DOHH2 (cell line): Measurements from ENCODE around the gene CCHCR1.

Experiments
- H3F3A ChIP-seq: fragments of 200-600 bp; sonication (generic), shearing (Covaris generic); 2 replicates; pipeline ENCODE4 v1.6.0; 2016; ENCODE audit warnings: antibody characterized with exemption, mild to moderate bottlenecking; ENCODE audit not compliant: control insufficient read depth, insufficient read depth
- H3K27ac ChIP-seq: fragments of 200-600 bp; sonication (generic); 2 replicates; pipeline ENCODE4 v1.5.1; 2014; ENCODE audit warnings: low read depth, mild to moderate bottlenecking, low read length, moderate library complexity
- H3K27me3 ChIP-seq: fragments of 200-600 bp; sonication (generic); 2 replicates; pipeline ENCODE4 v1.6.1; 2014; ENCODE audit warnings: mild to moderate bottlenecking, low read length, mixed read lengths; ENCODE audit not compliant: control insufficient read depth
- H3K36me3 ChIP-seq: fragments of 200-600 bp; sonication (generic); 2 replicates; pipeline ENCODE4 v1.6.1; 2014; ENCODE audit warnings: mild to moderate bottlenecking, low read length, moderate library complexity, mixed read lengths; ENCODE audit not compliant: control insufficient read depth
- H3K4me1 ChIP-seq: fragments of 200-600 bp; sonication (generic); 2 replicates; pipeline ENCODE4 v1.6.1; 2014; ENCODE audit warnings: mild to moderate bottlenecking, low read length, mixed read lengths; ENCODE audit not compliant: control insufficient read depth
- H3K4me2 ChIP-seq: fragments of 200-600 bp; sonication (generic); 2 replicates; pipeline ENCODE4 v1.6.0; 2014; ENCODE audit warnings: mild to moderate bottlenecking, low read length, moderate library complexity
- H3K4me3 ChIP-seq: fragments of 200-600 bp; sonication (generic); 2 replicates; pipeline ENCODE4 v1.5.1; 2014; ENCODE audit warnings: mild to moderate bottlenecking, low read length, mixed read lengths
- H3K79me2 ChIP-seq: fragments of 200-600 bp; sonication (generic); 2 replicates; pipeline ENCODE4 v1.6.1; 2014; ENCODE audit warnings: mild to moderate bottlenecking, low read length, mixed read lengths; ENCODE audit not compliant: control insufficient read depth
- H3K9me2 ChIP-seq: fragments of 200-600 bp; sonication (generic); replicated peaks from 2 replicates; pipeline ENCODE4 v1.6.1; 2014; ENCODE audit warnings: mild to moderate bottlenecking, low read length, mixed read lengths; ENCODE audit not compliant: control insufficient read depth
- H3K9me3 ChIP-seq: fragments of 200-600 bp; sonication (generic); 2 replicates; pipeline ENCODE4 v1.6.1; 2014; ENCODE audit warnings: antibody characterized with exemption, low read length, mixed read lengths; ENCODE audit not compliant: control insufficient read depth, insufficient read depth
- H4K20me1 ChIP-seq: fragments of 200-600 bp; sonication (generic); 2 replicates; pipeline ENCODE4 v1.6.0; 2014; ENCODE audit warnings: low read depth, mild to moderate bottlenecking, antibody characterized with exemption, low read length, moderate library complexity; ENCODE audit not compliant: control insufficient read depth, insufficient read depth
- EZH2phosphoT487 ChIP-seq: fragments of 200-600 bp; sonication (generic); IDR thresholded peaks from 2 replicates; pipeline ENCODE4 v1.6.1; 2017; ENCODE audit warnings: borderline replicate concordance, mild to moderate bottlenecking, antibody characterized with exemption, low read length, moderate library complexity, mixed read lengths
- TF ChIP-seq, protein P1 (sequence below): fragments of 200-600 bp; sonication (generic); IDR thresholded peaks from one replicate; pipeline ENCODE4 v1.5.1; 2014; ENCODE audit warnings: antibody characterized with exemption, mild to moderate bottlenecking, low read depth, low read length; ENCODE audit not compliant: poor library complexity, severe bottlenecking

The CCHCR1 gene

DNA sequence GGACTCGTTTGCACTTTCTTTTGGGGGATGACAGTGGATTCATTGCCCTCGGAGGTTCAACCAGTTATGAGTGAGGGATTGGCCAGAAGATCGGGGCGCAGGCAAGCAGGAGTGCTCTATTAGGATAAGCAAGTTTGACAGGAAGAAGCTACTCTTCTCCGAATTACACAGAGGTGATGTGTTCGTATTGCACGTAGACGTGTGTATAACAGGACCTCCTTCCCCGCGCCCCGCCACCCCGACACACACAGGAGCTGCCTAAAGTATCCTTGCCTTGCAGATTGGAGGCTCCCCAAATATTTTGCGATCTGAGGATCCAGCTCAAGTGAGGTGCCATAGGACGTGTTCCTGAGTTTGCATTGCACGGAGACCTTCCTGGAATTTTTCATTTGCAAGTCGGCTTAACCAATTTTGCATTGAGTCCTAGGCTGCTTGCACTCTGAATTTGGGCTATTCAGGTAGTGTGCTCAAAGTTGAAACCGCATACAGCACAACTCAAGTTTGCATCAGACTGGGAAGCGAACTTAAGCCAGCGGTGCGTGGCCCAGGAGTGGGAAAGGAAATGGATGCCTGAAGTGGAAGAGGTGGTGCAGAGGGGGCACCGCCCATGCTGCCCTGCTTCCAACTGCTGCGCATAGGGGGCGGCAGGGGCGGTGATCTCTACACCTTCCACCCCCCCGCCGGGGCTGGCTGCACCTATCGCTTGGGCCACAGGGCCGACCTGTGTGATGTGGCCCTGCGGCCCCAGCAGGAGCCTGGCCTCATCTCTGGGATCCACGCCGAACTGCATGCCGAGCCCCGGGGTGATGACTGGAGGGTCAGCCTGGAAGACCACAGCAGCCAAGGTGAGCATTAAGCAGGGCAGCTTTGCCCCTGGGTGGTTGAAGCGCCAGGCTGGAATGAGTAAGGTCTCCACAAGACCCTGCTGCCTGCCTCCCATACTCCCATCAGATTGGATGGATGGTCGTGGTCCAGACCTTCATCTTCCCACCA, 1.6 kb upstream of the CCHCR1 start:
- Histone ChIP-seq H3K9me2 (no peaks in the 10 kb centered on the region), H3K27ac (peak overlapping the region; percentile 64), H3K9me3 (no peaks in the 10 kb centered on the region), H4K20me1 (0 out of 2 replicates have a peak, but pooled peaks cover 5% of the 10 kb centered on the region), H3K4me2 (peak overlapping the region; percentile 92), H3K79me2 (peaks cover 48% of the 10 kb centered on the region), H3K27me3 (no peaks in the 10 kb centered on the region), H3F3A (0 out of 2 replicates have a peak, but pooled peaks cover 2% of the 10 kb centered on the region), H3K36me3 (peaks cover 64% of the 10 kb centered on the region), H3K4me1 (peaks cover 39% of the 10 kb centered on the region), H3K4me3 (peak overlapping the region; percentile 92)
- no peak for TF ChIP-seq EZH2phosphoT487
- TF ChIP-seq, protein P1, sequence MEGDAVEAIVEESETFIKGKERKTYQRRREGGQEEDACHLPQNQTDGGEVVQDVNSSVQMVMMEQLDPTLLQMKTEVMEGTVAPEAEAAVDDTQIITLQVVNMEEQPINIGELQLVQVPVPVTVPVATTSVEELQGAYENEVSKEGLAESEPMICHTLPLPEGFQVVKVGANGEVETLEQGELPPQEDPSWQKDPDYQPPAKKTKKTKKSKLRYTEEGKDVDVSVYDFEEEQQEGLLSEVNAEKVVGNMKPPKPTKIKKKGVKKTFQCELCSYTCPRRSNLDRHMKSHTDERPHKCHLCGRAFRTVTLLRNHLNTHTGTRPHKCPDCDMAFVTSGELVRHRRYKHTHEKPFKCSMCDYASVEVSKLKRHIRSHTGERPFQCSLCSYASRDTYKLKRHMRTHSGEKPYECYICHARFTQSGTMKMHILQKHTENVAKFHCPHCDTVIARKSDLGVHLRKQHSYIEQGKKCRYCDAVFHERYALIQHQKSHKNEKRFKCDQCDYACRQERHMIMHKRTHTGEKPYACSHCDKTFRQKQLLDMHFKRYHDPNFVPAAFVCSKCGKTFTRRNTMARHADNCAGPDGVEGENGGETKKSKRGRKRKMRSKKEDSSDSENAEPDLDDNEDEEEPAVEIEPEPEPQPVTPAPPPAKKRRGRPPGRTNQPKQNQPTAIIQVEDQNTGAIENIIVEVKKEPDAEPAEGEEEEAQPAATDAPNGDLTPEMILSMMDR = peak; percentile 51

DNA sequence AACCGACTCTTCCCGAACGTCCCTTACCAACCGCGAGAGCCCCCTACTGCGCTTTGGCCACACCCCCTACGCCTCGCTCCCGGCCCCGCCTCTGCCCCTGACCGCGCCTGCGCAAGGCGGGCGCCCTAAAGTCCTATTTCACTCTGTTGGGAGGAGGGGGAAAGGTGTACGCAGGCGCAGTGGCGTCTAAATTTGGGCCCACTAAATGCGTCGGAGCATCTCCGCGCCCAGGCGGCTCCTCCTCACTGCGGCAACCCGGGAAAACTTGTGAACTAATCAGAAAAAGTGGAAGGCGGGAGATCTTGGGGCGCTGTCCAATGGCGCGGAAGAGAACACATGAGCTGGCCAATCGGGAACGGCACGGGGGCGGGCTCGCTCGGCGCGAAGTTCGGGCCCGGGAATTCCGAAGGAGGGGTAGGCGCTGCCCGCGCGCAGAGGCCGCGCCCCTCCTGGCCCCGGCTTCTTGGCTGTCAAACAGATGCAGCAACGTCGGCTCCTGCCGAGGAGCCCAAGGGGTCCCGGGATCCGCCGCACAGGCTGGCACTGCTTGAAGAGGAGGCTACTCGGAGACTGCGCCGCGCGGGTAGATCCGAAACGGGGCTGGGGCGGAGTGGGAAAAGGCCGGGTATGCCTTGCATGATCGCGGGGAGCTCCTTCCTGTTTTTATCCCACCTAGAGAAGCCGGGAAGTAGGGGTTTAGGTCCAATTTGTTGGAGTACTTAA, 699 bp upstream of the CCHCR1 start, which contains the start of gene TCF19:
Gene TCF19 (plus strand): TSS at position 450 of the 723 bp plus-strand sequence. CDS start 881 bp downstream, outside the sequence.
- Histone ChIP-seq H3K79me2 (peaks cover 48% of the 10 kb centered on the region), H3K27ac (peak within 1 kb of the TSS; percentile 64), H3K4me3 (peak within 1 kb of the TSS; percentile 92), H3K4me1 (peaks cover 31% of the 10 kb centered on the region), H3K36me3 (peaks cover 55% of the 10 kb centered on the region), H4K20me1 (no peaks in the 10 kb centered on the region), H3K27me3 (no peaks in the 10 kb centered on the region), H3K4me2 (peak within 1 kb of the TSS; percentile 92), H3F3A (0 out of 2 replicates have a peak, but pooled peaks cover 2% of the 10 kb centered on the region), H3K9me2 (no peaks in the 10 kb centered on the region), H3K9me3 (no peaks in the 10 kb centered on the region)
- no peak for TF ChIP-seq EZH2phosphoT487
- TF ChIP-seq, protein P1 = no peak

DNA sequence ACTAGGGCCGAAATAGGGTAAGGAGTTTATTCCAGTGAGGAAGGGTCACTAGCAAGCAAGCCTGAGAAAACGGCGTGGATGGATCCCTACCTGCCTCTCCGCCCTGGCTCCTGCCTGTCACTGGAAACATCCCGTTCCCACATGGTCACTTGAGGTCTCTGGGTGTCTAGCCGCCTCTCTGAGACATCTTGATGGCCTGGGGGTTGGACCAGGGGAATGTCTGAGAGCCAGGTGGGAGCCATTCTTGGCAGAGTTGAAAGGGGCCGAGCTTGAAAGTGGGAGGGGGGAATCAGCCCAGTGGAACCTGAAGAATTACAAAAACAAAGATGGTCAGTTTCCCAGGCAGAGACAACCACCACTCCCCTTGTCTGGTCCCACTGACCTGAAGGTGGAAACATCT, 961 bp downstream of the CCHCR1 start:
- TF ChIP-seq EZH2phosphoT487 = no peak
- TF ChIP-seq, protein P1 = no peak
- Histone ChIP-seq H3K9me3 (no peaks in the 10 kb centered on the region), H3K9me2 (no peaks in the 10 kb centered on the region), H4K20me1 (no peaks in the 10 kb centered on the region), H3K4me3 (peak overlapping the region; percentile 92), H3K27me3 (no peaks in the 10 kb centered on the region), H3K36me3 (peaks cover 39% of the 10 kb centered on the region), H3F3A (0 out of 2 replicates have a peak, but pooled peaks cover 2% of the 10 kb centered on the region), H3K4me2 (peak overlapping the region; percentile 71; the same call in 1 of the 2 replicates), H3K4me1 (peaks cover 23% of the 10 kb centered on the region), H3K79me2 (peaks cover 38% of the 10 kb centered on the region), H3K27ac (no peak overlapping the region)
